Measurements from ENCODE around the gene NKD1. TPM values are rescaled to one million over a fixed set of nuclear protein-coding genes. Genes with fewer than 3 reads are reported as not detected.

Gene NKD1
- total and polyA plus RNA-seq, 2 of the 8 experiments (the other 6 are each of a cell fraction or from before 2014, with no cell fraction given), result 0.70 to 4.5 TPM

GRCh38 chr16:50549561-50549915 is 1.3 kb downstream of the NKD1 start:
- WGBS, 2 experiments (ENCODE audit: extremely low coverage in 1 of 2, insufficient coverage in 1 of 2, insufficient read length in 1 of 2, insufficient replicate concordance in 2 of 2, low coverage in 1 of 2, low lambda C conversion rate in 2 of 2, missing lambda C conversion rate in 1 of 2), result 90% methylated on average over 7 of the region's 7 CpGs; no CpG with 5 or more reads in 1 of the 2 experiments
- no peak for TF ChIP-seq USF2 (IDR thresholded peaks at IDR 0.05; ENCODE audit: low read length)
- no peak for TF ChIP-seq NRF1 (IDR thresholded peaks at IDR 0.05; ENCODE audit: low read depth, low read length)
- no peak for TF ChIP-seq RNF2 (IDR thresholded peaks at IDR 0.05; ENCODE audit: borderline replicate concordance, low read depth, low read length, missing control alignments, poor library complexity, severe bottlenecking)
- no peak; the same call in 1 of the 2 replicates for TF ChIP-seq SUZ12 (IDR thresholded peaks at IDR 0.05; ENCODE audit: low read length)
- no peak for TF ChIP-seq CHD2 (IDR thresholded peaks at IDR 0.05; ENCODE audit: low read length)
- TF ChIP-seq MAX (IDR thresholded peaks at IDR 0.05), result no peak
- no peak for TF ChIP-seq CBX8 (IDR thresholded peaks at IDR 0.05; ENCODE audit: borderline replicate concordance, low read depth, low read length)
- TF ChIP-seq EGR1 (IDR thresholded peaks at IDR 0.05; ENCODE audit: borderline replicate concordance, low read depth, low read length), result no peak
- no peak for TF ChIP-seq POU5F1 (IDR thresholded peaks at IDR 0.05; ENCODE audit: low read depth, low read length)
- TF ChIP-seq ASH2L (IDR thresholded peaks at IDR 0.05; ENCODE audit: low read length), result no peak
- TF ChIP-seq EZH2 (IDR thresholded peaks at IDR 0.05; ENCODE audit: low read depth, low read length, severe bottlenecking), result no peak
- no peak for TF ChIP-seq GABPA (IDR thresholded peaks at IDR 0.05; ENCODE audit: borderline replicate concordance, insufficient read depth, low read length)

More at GRCh38 chr16:50549561-50549915, 1.3 kb downstream of the NKD1 start:
- Histone ChIP-seq H2BK12ac (ENCODE audit: low read depth, low read length) (no peak overlapping the region), H2BK120ac (replicated peaks; ENCODE audit: low read depth, low read length) (no peak overlapping the region), H3K4me3 (ENCODE audit: extremely low read depth in 1 of 4, insufficient read depth in 2 of 4, low read depth in 3 of 4, low read length in 4 of 4) (peak overlapping the region in 1 of 4 experiments; percentile 83; a peak in 2 of 8 replicates), H2AK5ac (ENCODE audit: low read depth, low read length) (no peak overlapping the region), H3K18ac (ENCODE audit: extremely low read depth, low read length) (no peak overlapping the region), H3K4me2 (ENCODE audit: insufficient read depth in 1 of 2, low read depth in 2 of 2, low read length in 2 of 2) (peak overlapping the region; percentile 62 to 78; a peak in 2 of 4 replicates), H3K23me2 (ENCODE audit: low read depth, low read length) (peaks cover 13% of the 10 kb centered on the region; the same call in 1 of the 2 replicates), H3K79me2 (ENCODE audit: control insufficient read depth in 1 of 2, insufficient read depth in 2 of 2, low read length in 2 of 2) (no peaks in the 10 kb centered on the region), H3K27me3 (replicated peaks in 1 of 4; ENCODE audit: control insufficient read depth in 3 of 4, extremely low read depth in 1 of 4, insufficient read depth in 3 of 4, low read length in 3 of 4) (peaks cover 12 to 33% (median 28%) of the 10 kb centered on the region in 4 experiments), H3K56ac (replicated peaks; ENCODE audit: insufficient read length, low read depth, low read length) (no peak overlapping the region), H4K20me1 (replicated peaks in 1 of 2; ENCODE audit: control insufficient read depth in 1 of 2, insufficient read depth in 2 of 2, low read length in 2 of 2) (no peaks in the 10 kb centered on the region), H4K5ac (ENCODE audit: insufficient read length, low read depth, low read length) (no peak overlapping the region), H3K23ac (ENCODE audit: insufficient read length) (no peak overlapping the region), H2AFZ (ENCODE audit: low read length) (no peak overlapping the region), H3K27ac (ENCODE audit: low read depth, low read length) (no peak overlapping the region), H3K9ac (replicated peaks in 1 of 4; ENCODE audit: extremely low read depth in 1 of 4, low read depth in 3 of 4, low read length in 3 of 4) (no peak overlapping the region), H3K9me3 (ENCODE audit: insufficient read depth in 2 of 2, low read depth in 1 of 2, low read length in 1 of 2) (no peaks in the 10 kb centered on the region), H2BK20ac (ENCODE audit: low read length) (no peak overlapping the region), H4K91ac (replicated peaks; ENCODE audit: insufficient read length, low read length) (no peak overlapping the region), H3K79me1 (ENCODE audit: low read depth, low read length) (no peaks in the 10 kb centered on the region), H3K14ac (ENCODE audit: insufficient read length) (no peak overlapping the region), H3K4me1 (replicated peaks in 1 of 4; ENCODE audit: control insufficient read depth in 3 of 4, insufficient read depth in 4 of 4, low read length in 3 of 4) (peaks cover 0 to 2% (median under 1%) of the 10 kb centered on the region in 4 experiments; a peak in 1 of 7 replicates), H3K36me3 (ENCODE audit: control insufficient read depth in 2 of 4, insufficient read depth in 4 of 4, low read length in 3 of 4) (no peaks in the 10 kb centered on the region), H3K4ac (replicated peaks; ENCODE audit: insufficient read length, low read depth, low read length) (no peak overlapping the region), H2BK15ac (ENCODE audit: low read length) (no peak overlapping the region), H4K8ac (ENCODE audit: extremely low read depth, insufficient read depth, low read length) (no peak overlapping the region), H2BK5ac (ENCODE audit: low read depth, low read length) (no peak overlapping the region)
- CTCF ChIA-PET (ENCODE audit: partially characterized antibody), result interaction anchor here (0.6 to 2.0 kb wide), 4 partner anchors 79 to 274 kb away, joined by 3 to 7 read pairs (median 4); no protein-coding TSS in a partner anchor
- DNase-seq (ENCODE audit: low read depth in 1 of 2, low spot score in 2 of 2) (no peak), FAIRE-seq (no peak)
- POLR2A ChIA-PET (ENCODE audit: partially characterized antibody), result interaction anchor here (0.6 to 0.9 kb wide), 2 partner anchors 15 to 598 kb away, joined by 3 read pairs; no protein-coding TSS in a partner anchor

Data from H1 (cell line).